Measurements from ENCODE around the gene RUNX2. TPM values are rescaled to one million over a fixed set of nuclear protein-coding genes. Genes with fewer than 3 reads are reported as not detected.

RUNX2 gene
- total and polyA plus RNA-seq, 9 of the 15 experiments (the other 6 are each of a cell fraction or from before 2014, with no cell fraction given) = 0.29 to 1.00 (median 0.43) TPM

GRCh38 chr6:45351076-45351475 lies 22.9 kb downstream of the RUNX2 start:
- no TSS peak for BruUV-seq (replicated peaks)
- H3K9ac ChIP-seq (ENCODE audit: insufficient read depth in 1 of 2, low read depth in 2 of 2, low read length in 2 of 2) = peak overlapping the region in 1 of 2 experiments; percentile 35; a peak in 2 of 4 replicates
- no peaks in the 10 kb centered on the region for H3K36me3 ChIP-seq (ENCODE audit: control insufficient read depth, insufficient read depth, low read length)
- H3K79me2 ChIP-seq (ENCODE audit: control insufficient read depth, insufficient read depth, low read length) = no peaks in the 10 kb centered on the region
- in situ Hi-C loops (cut with MboI) = no loop called here
- 86% methylated on average over 3 of the region's 3 CpGs for WGBS (ENCODE audit: insufficient coverage, low coverage, missing lambda C conversion rate)
- DNase-seq (ENCODE audit: extremely low read depth in 1 of 4, low spot score in 3 of 4) (peak in 3 of 4 experiments; percentile 10 to 33 (median 10)), FAIRE-seq (no peak), ATAC-seq (peak; percentile 85)
- H3K4me3 ChIP-seq = no peak overlapping the region
- no peaks in the 10 kb centered on the region for H3K9me1 ChIP-seq (ENCODE audit: control insufficient read depth, insufficient read depth, low read length)
- H4K20me1 ChIP-seq (replicated peaks; ENCODE audit: control insufficient read depth, insufficient read depth, low read length) = no peaks in the 10 kb centered on the region
- POLR2A ChIA-PET = interaction anchor here (0.7 to 1.3 kb wide), 6 partner anchors 11 to 27 kb away, joined by 3 to 8 read pairs (median 4); partner anchors contain the start of gene SUPT3H
- no peaks in the 10 kb centered on the region for H3K27me3 ChIP-seq (ENCODE audit: control insufficient read depth in 2 of 2, insufficient read depth in 2 of 2, low read length in 2 of 2)
- H3K4me1 ChIP-seq (replicated peaks in 1 of 2; ENCODE audit: control insufficient read depth in 2 of 2, insufficient read depth in 2 of 2, low read length in 2 of 2) = peaks cover 0 to 16% of the 10 kb centered on the region in 2 experiments; a peak in 4 of 5 replicates
- no peak for TF ChIP-seq ZNF444 (CRISPR knock-in tag; IDR thresholded peaks at IDR 0.05)
- TF ChIP-seq TCF7L2 (IDR thresholded peaks at IDR 0.05; ENCODE audit: low read depth, low read length) = no peak
- TF ChIP-seq EGR1 (conservative IDR thresholded peaks at IDR 0.05) = peak; percentile 45; the same call in 1 of the 2 replicates
- TF ChIP-seq MEIS2 (IDR thresholded peaks at IDR 0.05; ENCODE audit: partially characterized antibody) = peak; percentile 57
- H2AFZ ChIP-seq (ENCODE audit: low read depth, low read length) = peak overlapping the region; percentile 72; the same call in 1 of the 2 replicates
- intact Hi-C loops (cut with micrococcal nuclease) = no loop called here
- H3K27ac ChIP-seq (ENCODE audit: extremely low read depth, low read depth, low read length) = peak overlapping the region; percentile 63; the same call in 1 of the 3 replicates
- CTCF ChIA-PET (ENCODE audit: low intra/inter-chr PET ratio) = no interaction called here
- H3K4me2 ChIP-seq (ENCODE audit: insufficient read depth, low read length) = no peak overlapping the region
- no peaks in the 10 kb centered on the region for H3K9me3 ChIP-seq (replicated peaks; ENCODE audit: control insufficient read depth, insufficient read depth, low read depth, low read length)

- ATAC-seq (peak; percentile 86), FAIRE-seq (no peak), DNase-seq (ENCODE audit: extremely low read depth in 1 of 4, low spot score in 3 of 4) (peak in 3 of 4 experiments; percentile 16 to 50 (median 37))
- H3K79me2 ChIP-seq (ENCODE audit: control insufficient read depth, insufficient read depth, low read length) = no peaks in the 10 kb centered on the region
- H2AFZ ChIP-seq (ENCODE audit: low read depth, low read length) = peak overlapping the region; percentile 72
- ChIA-PET POLR2A (interaction anchor here (0.5 to 0.9 kb wide), 5 partner anchors 13 to 127 kb away, joined by 3 to 6 read pairs (median 3); partner anchors contain the start of gene SUPT3H), CTCF (ENCODE audit: low intra/inter-chr PET ratio) (no interaction called here)
- 15% methylated on average over 1 of the region's 1 CpG for WGBS (ENCODE audit: insufficient coverage, low coverage, missing lambda C conversion rate)
- intact Hi-C loops (cut with micrococcal nuclease) = no loop called here
- H3K36me3 ChIP-seq (ENCODE audit: control insufficient read depth, insufficient read depth, low read length) = no peaks in the 10 kb centered on the region
- in situ Hi-C loops (cut with MboI) = no loop called here
- H3K9me1 ChIP-seq (ENCODE audit: control insufficient read depth, insufficient read depth, low read length) = no peaks in the 10 kb centered on the region
- no peaks in the 10 kb centered on the region for H3K9me3 ChIP-seq (replicated peaks; ENCODE audit: control insufficient read depth, insufficient read depth, low read depth, low read length)
- peak overlapping the region; percentile 42; the same call in 1 of the 2 replicates for H3K4me2 ChIP-seq (ENCODE audit: insufficient read depth, low read length)
- H3K27ac ChIP-seq (ENCODE audit: extremely low read depth, low read depth, low read length) = peak overlapping the region; percentile 63
- no peaks in the 10 kb centered on the region for H4K20me1 ChIP-seq (replicated peaks; ENCODE audit: control insufficient read depth, insufficient read depth, low read length)
- H3K27me3 ChIP-seq (ENCODE audit: control insufficient read depth in 2 of 2, insufficient read depth in 2 of 2, low read length in 2 of 2) = no peaks in the 10 kb centered on the region
- peaks cover 0 to 16% of the 10 kb centered on the region in 2 experiments; a peak in 4 of 5 replicates for H3K4me1 ChIP-seq (replicated peaks in 1 of 2; ENCODE audit: control insufficient read depth in 2 of 2, insufficient read depth in 2 of 2, low read length in 2 of 2)
- BruUV-seq (replicated peaks) = no TSS peak
- no peak overlapping the region for H3K4me3 ChIP-seq
- peak overlapping the region in 1 of 2 experiments; percentile 35; a peak in 2 of 4 replicates for H3K9ac ChIP-seq (ENCODE audit: insufficient read depth in 1 of 2, low read depth in 2 of 2, low read length in 2 of 2)
- TF ChIP-seq NONO (IDR thresholded peaks at IDR 0.05; ENCODE audit: low read depth in 2 of 2, low read length in 1 of 2) (no peak), MIER1 (IDR thresholded peaks at IDR 0.05; ENCODE audit: low read depth) (no peak), NFIC (IDR thresholded peaks at IDR 0.05) (peak; percentile 4; the same call in 1 of the 2 replicates), DPF2 (IDR thresholded peaks at IDR 0.05) (peak; percentile 84), BRF2 (IDR thresholded peaks at IDR 0.05; ENCODE audit: borderline replicate concordance, insufficient read depth, insufficient read length) (no peak), OTX1 (CRISPR knock-in tag; IDR thresholded peaks at IDR 0.05) (no peak), NFE2 (IDR thresholded peaks at IDR 0.05; ENCODE audit: low read depth) (peak; percentile 88), C11orf30 (IDR thresholded peaks at IDR 0.05; ENCODE audit: low read depth) (peak; percentile 99), HMBOX1 (IDR thresholded peaks at IDR 0.05) (0 out of 2 replicates have a peak, but pooled peaks have one; percentile 50)
Observed at GRCh38 chr6:45351667-45352066, 23.5 kb downstream of the RUNX2 start.

All from K562 (cell line).